ENCODE data around the gene OR8B3.

The OR8B3 gene, protein sequence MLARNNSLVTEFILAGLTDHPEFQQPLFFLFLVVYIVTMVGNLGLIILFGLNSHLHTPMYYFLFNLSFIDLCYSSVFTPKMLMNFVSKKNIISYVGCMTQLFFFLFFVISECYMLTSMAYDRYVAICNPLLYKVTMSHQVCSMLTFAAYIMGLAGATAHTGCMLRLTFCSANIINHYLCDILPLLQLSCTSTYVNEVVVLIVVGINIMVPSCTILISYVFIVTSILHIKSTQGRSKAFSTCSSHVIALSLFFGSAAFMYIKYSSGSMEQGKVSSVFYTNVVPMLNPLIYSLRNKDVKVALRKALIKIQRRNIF

DNA sequence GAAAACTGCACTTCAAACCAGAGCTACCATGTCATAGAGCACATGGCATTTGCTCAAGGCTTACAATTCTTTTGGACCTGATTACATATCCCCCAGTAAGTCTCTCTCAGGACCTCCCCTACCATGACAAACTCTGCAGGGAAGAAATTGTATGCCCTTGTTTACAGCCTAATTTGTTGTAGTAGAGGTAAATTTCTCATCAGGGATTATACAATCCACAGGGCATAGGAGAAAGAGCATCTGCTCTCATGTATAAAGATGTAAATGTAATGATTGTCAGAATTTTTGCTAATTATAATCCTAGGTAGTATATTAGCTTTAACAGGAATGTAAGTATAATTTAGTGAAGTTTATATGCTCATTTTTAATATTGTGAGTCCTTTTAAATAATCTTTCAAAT lies at the start of gene OR8B3:
Gene OR8B3 (minus strand): TSS at position 101 of the 400 bp plus-strand sequence. CDS start 1,673 bp downstream, outside the sequence.
- Histone ChIP-seq H3K36me3 (no peaks in the 10 kb centered on the region), H3K9me3 (no peaks in the 10 kb centered on the region), H3K27ac (no peak within 1 kb of the TSS), H3K4me1 (ENCODE audit: control insufficient read depth in 1 of 2, insufficient read depth in 1 of 2, low read depth in 1 of 2, low read length in 1 of 2) (no peaks in the 10 kb centered on the region), H3K4me3 (ENCODE audit: low read depth in 1 of 2, low read length in 1 of 2) (no peak within 1 kb of the TSS), H3K27me3 (no peaks in the 10 kb centered on the region)
- TF ChIP-seq CTCF (IDR thresholded peaks at IDR 0.05): no peak

DNA sequence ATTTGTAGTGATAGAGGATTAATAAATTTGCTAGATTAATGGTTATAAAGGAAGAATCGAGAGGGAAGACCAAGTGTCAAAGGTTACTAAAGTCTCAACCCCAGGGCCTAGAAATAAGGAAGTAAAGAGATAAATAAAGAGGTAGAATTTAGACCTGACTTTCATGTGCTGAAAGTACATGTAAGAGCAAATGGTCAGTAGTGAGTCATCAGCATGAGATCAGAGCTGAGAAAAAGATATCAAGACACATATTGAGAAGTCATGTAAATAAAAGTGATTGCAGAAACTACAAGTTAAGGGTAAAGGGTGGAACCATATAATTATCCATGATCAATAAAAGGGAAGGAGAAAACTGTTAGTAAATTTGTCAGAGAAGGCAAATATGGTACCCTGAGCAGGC lies 48.1 kb upstream of the OR8B3 start:
- Histone ChIP-seq H3K4me3 (ENCODE audit: low read depth in 1 of 2, low read length in 1 of 2) (no peak overlapping the region), H3K27me3 (no peaks in the 10 kb centered on the region), H3K36me3 (no peaks in the 10 kb centered on the region), H3K27ac (no peak overlapping the region), H3K9me3 (no peaks in the 10 kb centered on the region), H3K4me1 (ENCODE audit: control insufficient read depth in 1 of 2, insufficient read depth in 1 of 2, low read depth in 1 of 2, low read length in 1 of 2) (no peaks in the 10 kb centered on the region)
- no peak for TF ChIP-seq CTCF (IDR thresholded peaks at IDR 0.05)

GRCh38 chr11:124445646-124446150 lies 46.9 kb upstream of the OR8B3 start, which contains the start of gene OR8B8:
OR8B8 (minus strand) TSS chr11:124445696; CDS start chr11:124441085, 4,611 bp downstream.
- no peaks in the 10 kb centered on the region for H3K27me3 ChIP-seq
- no peak for TF ChIP-seq CTCF (IDR thresholded peaks at IDR 0.05)
- H3K9me3 ChIP-seq: no peaks in the 10 kb centered on the region
- H3K27ac ChIP-seq: no peak within 1 kb of the TSS
- H3K4me3 ChIP-seq (ENCODE audit: low read depth in 1 of 2, low read length in 1 of 2): no peak within 1 kb of the TSS
- H3K4me1 ChIP-seq (ENCODE audit: control insufficient read depth in 1 of 2, insufficient read depth in 1 of 2, low read depth in 1 of 2, low read length in 1 of 2): no peaks in the 10 kb centered on the region
- no peaks in the 10 kb centered on the region for H3K36me3 ChIP-seq

DNA sequence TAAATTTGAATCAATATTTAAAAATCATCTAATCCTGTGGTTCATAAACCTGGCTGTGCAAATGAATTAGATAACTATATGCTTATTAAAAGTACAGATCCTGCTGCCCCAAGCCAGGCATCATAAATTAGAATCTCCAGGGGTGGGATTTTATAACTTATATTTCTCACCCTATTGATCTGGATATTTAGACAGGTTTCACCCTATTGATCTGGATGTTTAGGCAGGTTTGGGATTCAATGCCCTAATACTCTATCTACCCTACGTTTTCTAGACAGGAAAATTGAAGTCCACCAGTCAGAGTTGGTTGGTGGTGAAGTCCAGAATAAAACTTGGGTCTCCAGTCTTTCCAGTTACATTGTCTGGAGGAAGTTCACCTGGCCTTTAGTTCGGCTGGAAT lies 44.0 kb upstream of the OR8B3 start:
- Histone ChIP-seq H3K4me1 (ENCODE audit: control insufficient read depth in 1 of 2, insufficient read depth in 1 of 2, low read depth in 1 of 2, low read length in 1 of 2) (no peaks in the 10 kb centered on the region), H3K9me3 (no peaks in the 10 kb centered on the region), H3K27me3 (no peaks in the 10 kb centered on the region), H3K36me3 (no peaks in the 10 kb centered on the region), H3K4me3 (ENCODE audit: low read depth in 1 of 2, low read length in 1 of 2) (no peak overlapping the region), H3K27ac (no peak overlapping the region)
- TF ChIP-seq CTCF (IDR thresholded peaks at IDR 0.05): no peak

DNA sequence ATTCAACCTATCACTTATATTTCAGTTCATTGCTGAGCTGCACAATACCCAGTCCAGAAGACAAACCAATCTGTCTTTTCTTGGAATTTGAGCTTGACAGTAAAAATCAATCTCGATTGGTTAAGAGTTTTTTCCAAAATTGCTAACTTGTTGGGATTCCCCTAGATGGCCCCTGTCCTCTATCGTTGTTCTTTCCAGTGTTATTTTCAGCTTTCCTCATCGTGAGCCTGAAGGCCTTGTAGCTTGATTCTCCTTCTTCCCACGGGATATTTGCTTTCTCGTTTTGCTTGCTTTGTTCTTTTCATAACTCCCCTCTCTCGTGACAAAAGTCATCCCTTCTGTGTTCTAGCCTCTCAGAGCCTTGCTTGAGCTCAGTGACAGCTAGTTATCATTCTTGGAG lies 43.6 kb upstream of the OR8B3 start:
- H3K4me3 ChIP-seq (ENCODE audit: low read depth in 1 of 2, low read length in 1 of 2): no peak overlapping the region
- no peaks in the 10 kb centered on the region for H3K27me3 ChIP-seq
- no peaks in the 10 kb centered on the region for H3K4me1 ChIP-seq (ENCODE audit: control insufficient read depth in 1 of 2, insufficient read depth in 1 of 2, low read depth in 1 of 2, low read length in 1 of 2)
- H3K27ac ChIP-seq: no peak overlapping the region
- no peaks in the 10 kb centered on the region for H3K36me3 ChIP-seq
- H3K9me3 ChIP-seq: no peaks in the 10 kb centered on the region
- no peak for TF ChIP-seq CTCF (IDR thresholded peaks at IDR 0.05)

Data from neutrophil (primary cell).